GM20431 (cell line): ENCODE results near the gene FSTL5.

Source experiments
- in situ Hi-C: fragments of 300-500 bp; cut with MseI, MboI; formaldehyde crosslinking; loops from one replicate; pipeline ENCODE4 v1.15.0; 2020; ENCODE audit warnings: low sequenced_read_pairs; ENCODE audit not compliant: unreplicated experiment

The FSTL5 gene

GRCh38 chr4:161883157-161883556 is 280.6 kb downstream of the FSTL5 start:
- in situ Hi-C loops: no loop called here

GRCh38 chr4:161881370-161881769 is 282.4 kb downstream of the FSTL5 start:
- in situ Hi-C loops: no loop called here

- in situ Hi-C loops: no loop called here
Measured at GRCh38 chr4:161869511-161869910, 294.3 kb downstream of the FSTL5 start.

GRCh38 chr4:161856711-161857326 is 307.0 kb downstream of the FSTL5 start:
- in situ Hi-C loops: no loop called here

GRCh38 chr4:161850631-161851030 is 313.2 kb downstream of the FSTL5 start:
- in situ Hi-C loops: no loop called here

- in situ Hi-C loops: no loop called here
Measured at GRCh38 chr4:161841759-161842158, 322.0 kb downstream of the FSTL5 start.

GRCh38 chr4:161829591-161829990 is 334.2 kb downstream of the FSTL5 start:
- in situ Hi-C loops: no loop called here

GRCh38 chr4:161828061-161828460 is 335.7 kb downstream of the FSTL5 start:
- in situ Hi-C loops: no loop called here

GRCh38 chr4:161827013-161827412 is 336.8 kb downstream of the FSTL5 start:
- in situ Hi-C loops: no loop called here

GRCh38 chr4:161823450-161823849 is 340.4 kb downstream of the FSTL5 start:
- in situ Hi-C loops: no loop called here

GRCh38 chr4:161822174-161822573 is 341.6 kb downstream of the FSTL5 start:
- in situ Hi-C loops: no loop called here

GRCh38 chr4:161817914-161818313 is 345.9 kb downstream of the FSTL5 start:
- in situ Hi-C loops: no loop called here

GRCh38 chr4:161816958-161817357 is 346.8 kb downstream of the FSTL5 start:
- in situ Hi-C loops: no loop called here

GRCh38 chr4:161815841-161816240 is 348.0 kb downstream of the FSTL5 start:
- in situ Hi-C loops: no loop called here

GRCh38 chr4:161813889-161814288 is 349.9 kb downstream of the FSTL5 start:
- in situ Hi-C loops: no loop called here

GRCh38 chr4:161813389-161813788 is 350.4 kb downstream of the FSTL5 start:
- in situ Hi-C loops: no loop called here

GRCh38 chr4:161803171-161803570 is 360.6 kb downstream of the FSTL5 start:
- in situ Hi-C loops: no loop called here

- in situ Hi-C loops: no loop called here
Measured at GRCh38 chr4:161799710-161800109, 364.1 kb downstream of the FSTL5 start.

- in situ Hi-C loops: no loop called here
Measured at GRCh38 chr4:161792991-161793390, 370.8 kb downstream of the FSTL5 start.

GRCh38 chr4:161791796-161792556 is 371.8 kb downstream of the FSTL5 start:
- in situ Hi-C loops: no loop called here

- in situ Hi-C loops: no loop called here
Measured at GRCh38 chr4:161767116-161767515, 396.7 kb downstream of the FSTL5 start.

GRCh38 chr4:161762796-161763195 is 401.0 kb downstream of the FSTL5 start:
- in situ Hi-C loops: no loop called here
